ENCODE measurements around the gene RFK. TPM values are rescaled to one million over a fixed set of nuclear protein-coding genes. Genes with fewer than 3 reads are reported as not detected.

RFK gene
- total and polyA plus RNA-seq, 2 of the 13 experiments (the other 11 are each of a cell fraction or from before 2014, with no cell fraction given): 18.2 to 37.2 TPM

- 0 out of 2 replicates have a peak, but pooled peaks have one; percentile 12 for TF ChIP-seq HNF4G (IDR thresholded peaks at IDR 0.05; ENCODE audit: borderline replicate concordance, low read depth, low read length)
- TF ChIP-seq HNF4G (CRISPR knock-in tag; IDR thresholded peaks at IDR 0.05; ENCODE audit: borderline replicate concordance, low read depth): no peak
- no peak for TF ChIP-seq SOX6 (IDR thresholded peaks at IDR 0.05)
- TF ChIP-seq SOX6 (CRISPR knock-in tag; IDR thresholded peaks at IDR 0.05): 0 out of 2 replicates have a peak, but pooled peaks have one; percentile 13
- no peak for TF ChIP-seq ATF7-NPFF (CRISPR knock-in tag; IDR thresholded peaks at IDR 0.05; ENCODE audit: low read depth)
- TF ChIP-seq ZNF362 (CRISPR knock-in tag; IDR thresholded peaks at IDR 0.05; ENCODE audit: borderline replicate concordance): peak; percentile 68; the same call in 1 of the 2 replicates
- no peak overlapping the region for H3K4me3 ChIP-seq (replicated peaks in 1 of 3; ENCODE audit: insufficient read depth in 1 of 3, low read depth in 2 of 3, low read length in 3 of 3)
- H3K27me3 ChIP-seq (ENCODE audit: control insufficient read depth in 1 of 2, insufficient read depth in 2 of 2, low read length in 2 of 2): no peaks in the 10 kb centered on the region
- H3K4me1 ChIP-seq (ENCODE audit: insufficient read depth, low read length): peaks cover 54% of the 10 kb centered on the region
- H3K27ac ChIP-seq (ENCODE audit: extremely low read length, insufficient read depth, low read length): no peak overlapping the region
- H2AFZ ChIP-seq (ENCODE audit: low read length): no peak overlapping the region
- no peak for DNase-seq (ENCODE audit: low spot score)
- H3K4me2 ChIP-seq (ENCODE audit: low read depth, low read length): no peak overlapping the region; the same call in 1 of the 2 replicates
- no peaks in the 10 kb centered on the region for H3K9me3 ChIP-seq (ENCODE audit: low read length)
- H3K79me2 ChIP-seq (ENCODE audit: insufficient read depth, low read length): peaks cover 30% of the 10 kb centered on the region
- no TSS peak for BruUV-seq (replicated peaks)
- ChIA-PET CTCF (ENCODE audit: low intra/inter-chr PET ratio, low total read pairs) (no interaction called here), POLR2A (no interaction called here)
- whole genome bisulfite sequencing (ENCODE audit: low lambda C conversion rate): 29% methylated on average over 1 of the region's 1 CpG
- no peak overlapping the region for H3K9ac ChIP-seq (ENCODE audit: insufficient read depth, low read depth, low read length)
- in situ Hi-C loops (cut with HindIII; ENCODE audit: extremely low pct_ligation_motif_present, low pct_unique_long_range_greater_than_20kb) (no loop called here), intact Hi-C loops (cut with micrococcal nuclease; ENCODE audit: unreplicated experiment) (loop anchor here (5.0 kb wide), 1 partner anchor 73 kb away; no protein-coding TSS in a partner anchor)
- peaks cover 0 to 27% of the 10 kb centered on the region in 2 experiments; a peak in 3 of 5 replicates for H3K36me3 ChIP-seq (replicated peaks in 1 of 2; ENCODE audit: control insufficient read depth in 1 of 2, insufficient read depth in 2 of 2, low read length in 2 of 2)
- no peaks in the 10 kb centered on the region for H4K20me1 ChIP-seq (ENCODE audit: insufficient read depth, low read length)
- FAIRE-seq: peak; percentile 4
- no peak for ATAC-seq
Observed at GRCh38 chr9:76390656-76391055, 3.6 kb downstream of the RFK start.

- no peak for ATAC-seq
- H3K27ac ChIP-seq (ENCODE audit: extremely low read length, insufficient read depth, low read length): no peak overlapping the region
- POLR2A ChIA-PET: interaction anchor here (2.4 kb wide), 1 partner anchor 15 kb away, joined by 7 read pairs; the partner anchor contains the start of gene RFK
- TF ChIP-seq NFIB (CRISPR knock-in tag; IDR thresholded peaks at IDR 0.05; ENCODE audit: borderline replicate concordance) (no peak), MIXL1 (CRISPR knock-in tag; IDR thresholded peaks at IDR 0.05) (no peak), ZNF441 (CRISPR knock-in tag; IDR thresholded peaks at IDR 0.05; ENCODE audit: borderline replicate concordance) (no peak), KLF9 (CRISPR knock-in tag; IDR thresholded peaks at IDR 0.05; ENCODE audit: low read depth) (no peak), SNAPC2 (CRISPR knock-in tag; IDR thresholded peaks at IDR 0.05) (no peak), PREB (CRISPR knock-in tag; IDR thresholded peaks at IDR 0.05) (no peak), GABPB1 (CRISPR knock-in tag; IDR thresholded peaks at IDR 0.05) (no peak), ZNF703 (CRISPR knock-in tag; IDR thresholded peaks at IDR 0.05; ENCODE audit: borderline replicate concordance) (no peak), GPN1 (CRISPR knock-in tag; IDR thresholded peaks at IDR 0.05; ENCODE audit: borderline replicate concordance) (no peak), ZNF616 (CRISPR knock-in tag; IDR thresholded peaks at IDR 0.05; ENCODE audit: low read depth) (no peak), TERF1 (CRISPR knock-in tag; IDR thresholded peaks at IDR 0.05) (no peak)
Observed at GRCh38 chr9:76379494-76379893, 14.7 kb downstream of the RFK start.

More at GRCh38 chr9:76379494-76379893, 14.7 kb downstream of the RFK start:
- intact Hi-C loops (cut with micrococcal nuclease; ENCODE audit: unreplicated experiment): no loop called here
- Histone ChIP-seq H3K9ac (ENCODE audit: insufficient read depth, low read depth, low read length) (no peak overlapping the region), H3K9me3 (ENCODE audit: low read length) (no peaks in the 10 kb centered on the region), H3K27me3 (ENCODE audit: control insufficient read depth in 1 of 2, insufficient read depth in 2 of 2, low read length in 2 of 2) (no peaks in the 10 kb centered on the region), H3K36me3 (replicated peaks in 1 of 2; ENCODE audit: control insufficient read depth in 1 of 2, insufficient read depth in 2 of 2, low read length in 2 of 2) (0 out of 5 replicates have a peak, but pooled peaks cover 0 to 3% of the 10 kb centered on the region in 2 experiments), H3K79me2 (ENCODE audit: insufficient read depth, low read length) (no peaks in the 10 kb centered on the region), H4K20me1 (ENCODE audit: insufficient read depth, low read length) (no peaks in the 10 kb centered on the region), H2AFZ (ENCODE audit: low read length) (no peak overlapping the region), H3K4me2 (ENCODE audit: low read depth, low read length) (no peak overlapping the region), H3K4me3 (replicated peaks in 1 of 3; ENCODE audit: insufficient read depth in 1 of 3, low read depth in 2 of 3, low read length in 3 of 3) (no peak overlapping the region), H3K4me1 (ENCODE audit: insufficient read depth, low read length) (peaks cover 19% of the 10 kb centered on the region)
- DNase-seq (ENCODE audit: low spot score) (no peak), FAIRE-seq (no peak)
- CTCF ChIA-PET (ENCODE audit: low intra/inter-chr PET ratio, low total read pairs): no interaction called here
- in situ Hi-C loops (cut with HindIII; ENCODE audit: extremely low pct_ligation_motif_present, low pct_unique_long_range_greater_than_20kb): no loop called here
- 71% methylated on average over 2 of the region's 2 CpGs for WGBS (ENCODE audit: low lambda C conversion rate)
- no TSS peak for BruUV-seq (replicated peaks)

All from HepG2 (cell line).